Measurements from ENCODE around the gene LCE1F. TPM values are rescaled to one million over a fixed set of nuclear protein-coding genes. Genes with fewer than 3 reads are reported as not detected.

The LCE1F gene, protein sequence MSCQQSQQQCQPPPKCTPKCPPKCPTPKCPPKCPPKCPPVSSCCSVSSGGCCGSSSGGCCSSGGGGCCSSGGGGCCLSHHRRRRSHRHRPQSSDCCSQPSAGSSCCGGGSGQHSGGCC
- not detected for total RNA-seq

DNA sequence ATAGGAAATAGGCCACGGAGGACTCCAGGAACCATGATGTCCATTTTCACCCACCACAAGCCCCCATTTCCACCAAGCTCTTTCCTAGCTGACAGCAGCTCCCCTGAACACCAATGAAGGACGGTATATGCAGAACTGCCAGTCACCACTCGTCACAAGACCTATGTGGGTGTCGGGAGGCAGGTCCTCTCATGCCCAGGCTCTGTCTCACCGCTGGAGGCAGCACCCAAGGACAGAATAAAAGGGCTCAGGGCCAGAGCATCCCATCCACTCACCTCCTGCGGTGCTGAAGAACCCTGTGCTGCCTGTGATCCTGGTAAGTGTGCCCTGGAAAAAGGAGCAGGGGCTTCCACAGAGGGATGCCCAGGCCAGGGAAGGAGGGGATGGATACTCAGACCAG is at the start of gene LCE1F:
Gene LCE1F (plus strand): TSS at position 266 of the 400 bp plus-strand sequence. CDS start 1,232 bp downstream, outside the sequence.
- intact Hi-C loops (cut with DNase I) = no loop called here
- DNase-seq = no peak
- no peaks in the 10 kb centered on the region for H3K9me3 ChIP-seq
- TF ChIP-seq, protein P1, sequence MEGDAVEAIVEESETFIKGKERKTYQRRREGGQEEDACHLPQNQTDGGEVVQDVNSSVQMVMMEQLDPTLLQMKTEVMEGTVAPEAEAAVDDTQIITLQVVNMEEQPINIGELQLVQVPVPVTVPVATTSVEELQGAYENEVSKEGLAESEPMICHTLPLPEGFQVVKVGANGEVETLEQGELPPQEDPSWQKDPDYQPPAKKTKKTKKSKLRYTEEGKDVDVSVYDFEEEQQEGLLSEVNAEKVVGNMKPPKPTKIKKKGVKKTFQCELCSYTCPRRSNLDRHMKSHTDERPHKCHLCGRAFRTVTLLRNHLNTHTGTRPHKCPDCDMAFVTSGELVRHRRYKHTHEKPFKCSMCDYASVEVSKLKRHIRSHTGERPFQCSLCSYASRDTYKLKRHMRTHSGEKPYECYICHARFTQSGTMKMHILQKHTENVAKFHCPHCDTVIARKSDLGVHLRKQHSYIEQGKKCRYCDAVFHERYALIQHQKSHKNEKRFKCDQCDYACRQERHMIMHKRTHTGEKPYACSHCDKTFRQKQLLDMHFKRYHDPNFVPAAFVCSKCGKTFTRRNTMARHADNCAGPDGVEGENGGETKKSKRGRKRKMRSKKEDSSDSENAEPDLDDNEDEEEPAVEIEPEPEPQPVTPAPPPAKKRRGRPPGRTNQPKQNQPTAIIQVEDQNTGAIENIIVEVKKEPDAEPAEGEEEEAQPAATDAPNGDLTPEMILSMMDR (IDR thresholded peaks at IDR 0.05) = no peak
- H3K27ac ChIP-seq = no peak within 1 kb of the TSS
- no peak within 1 kb of the TSS for H3K9ac ChIP-seq (ENCODE audit: low read depth in 2 of 2, low read length in 2 of 2)
- H3K4me3 ChIP-seq = no peak within 1 kb of the TSS
- no peaks in the 10 kb centered on the region for H3K27me3 ChIP-seq
- H3K4me1 ChIP-seq = no peaks in the 10 kb centered on the region
- H3K36me3 ChIP-seq = no peaks in the 10 kb centered on the region

DNA sequence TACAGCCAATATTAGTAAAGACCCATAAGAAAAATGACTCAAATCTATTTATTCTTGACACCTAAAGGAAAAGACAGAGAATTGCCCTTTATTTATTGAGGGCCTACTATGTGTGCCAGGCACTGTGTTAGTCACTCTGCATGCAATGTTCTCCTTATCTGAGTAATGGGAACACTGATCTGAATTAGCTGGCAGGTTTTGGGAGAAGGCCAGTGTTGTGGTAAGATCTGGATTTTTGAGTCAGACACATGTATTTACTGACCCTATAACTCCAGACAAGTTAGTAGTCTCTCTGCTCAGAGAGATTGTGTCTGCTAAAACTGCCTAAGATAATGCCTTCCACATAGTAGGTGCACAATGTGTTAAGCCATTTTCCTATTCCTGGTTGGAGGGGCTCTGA is 49.7 kb upstream of the LCE1F start:
- Histone ChIP-seq H3K9ac (ENCODE audit: low read depth in 2 of 2, low read length in 2 of 2) (no peak overlapping the region), H3K36me3 (no peaks in the 10 kb centered on the region), H3K27ac (no peak overlapping the region), H3K4me3 (no peak overlapping the region), H3K9me3 (no peaks in the 10 kb centered on the region), H3K27me3 (no peaks in the 10 kb centered on the region), H3K4me1 (no peaks in the 10 kb centered on the region)
- no peak for DNase-seq
- TF ChIP-seq, protein P1 (IDR thresholded peaks at IDR 0.05) = no peak
- intact Hi-C loops (cut with DNase I) = no loop called here

DNA sequence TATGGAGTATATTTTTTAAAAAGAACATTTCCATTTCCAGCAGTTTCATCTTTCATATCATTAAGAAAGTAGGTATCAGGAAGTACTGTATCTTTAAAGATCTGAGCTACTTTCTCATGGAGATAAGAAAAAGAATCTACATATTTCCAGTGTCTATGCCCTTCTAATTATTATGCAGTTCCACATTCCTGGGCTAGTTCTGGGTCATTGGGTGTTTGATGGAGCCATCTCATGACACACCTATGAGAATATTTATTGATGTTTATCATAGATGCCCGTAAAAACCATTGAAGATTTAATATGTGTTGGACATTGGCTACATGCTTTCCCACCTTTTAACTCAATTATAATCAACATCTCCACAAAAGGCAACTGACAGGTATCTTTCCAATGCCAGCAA is 46.0 kb upstream of the LCE1F start:
- no peak overlapping the region for H3K4me3 ChIP-seq
- H3K36me3 ChIP-seq = no peaks in the 10 kb centered on the region
- H3K27me3 ChIP-seq = no peaks in the 10 kb centered on the region
- H3K9me3 ChIP-seq = no peaks in the 10 kb centered on the region
- TF ChIP-seq, protein P1 (IDR thresholded peaks at IDR 0.05) = no peak
- H3K9ac ChIP-seq (ENCODE audit: low read depth in 2 of 2, low read length in 2 of 2) = no peak overlapping the region
- no peak for DNase-seq
- no peaks in the 10 kb centered on the region for H3K4me1 ChIP-seq
- H3K27ac ChIP-seq = no peak overlapping the region
- intact Hi-C loops (cut with DNase I) = no loop called here

DNA sequence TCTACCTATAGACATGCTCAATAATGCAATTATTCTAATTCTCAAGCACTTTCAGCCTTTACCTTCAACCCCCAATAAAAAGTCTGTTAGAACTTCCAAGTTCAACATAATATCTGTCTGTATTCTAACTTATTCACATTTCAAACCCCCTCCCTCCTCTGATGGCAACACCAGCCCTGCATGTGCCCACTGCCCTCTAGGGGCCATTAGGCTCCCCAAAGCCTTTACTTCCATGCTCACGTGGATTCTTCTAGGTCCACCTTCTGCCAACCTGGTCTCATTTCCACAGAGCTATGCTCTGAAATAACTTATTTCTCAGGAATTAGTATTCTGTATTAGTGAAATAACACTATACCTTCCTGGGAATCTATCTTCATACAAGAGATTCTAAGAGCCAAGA is 39.3 kb upstream of the LCE1F start:
- no peak for DNase-seq
- TF ChIP-seq, protein P1 (IDR thresholded peaks at IDR 0.05) = no peak
- H3K27me3 ChIP-seq = no peaks in the 10 kb centered on the region
- no peaks in the 10 kb centered on the region for H3K36me3 ChIP-seq
- intact Hi-C loops (cut with DNase I) = no loop called here
- no peak overlapping the region for H3K4me3 ChIP-seq
- no peak overlapping the region for H3K27ac ChIP-seq
- no peak overlapping the region for H3K9ac ChIP-seq (ENCODE audit: low read depth in 2 of 2, low read length in 2 of 2)
- H3K4me1 ChIP-seq = no peaks in the 10 kb centered on the region
- H3K9me3 ChIP-seq = no peaks in the 10 kb centered on the region

DNA sequence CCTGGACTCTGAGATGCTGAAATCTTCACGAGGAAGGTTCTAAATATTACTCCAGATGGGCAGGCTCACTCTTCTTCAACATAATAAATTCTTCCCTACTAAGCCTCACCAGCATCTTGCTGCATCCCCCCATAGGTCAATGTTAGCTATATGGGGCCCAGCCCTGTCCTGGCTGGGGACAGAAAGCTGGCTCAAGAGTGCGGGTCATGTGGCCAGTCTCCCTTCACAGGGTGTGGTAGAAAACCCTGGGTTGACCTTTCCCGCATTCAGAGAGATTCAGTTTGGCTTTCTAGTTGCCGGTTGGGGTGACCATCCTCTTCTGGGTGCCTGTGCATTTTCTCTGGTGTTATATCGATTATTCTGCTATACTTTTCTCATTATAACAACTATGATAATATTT is 36.9 kb upstream of the LCE1F start:
- Histone ChIP-seq H3K4me3 (no peak overlapping the region), H3K4me1 (no peaks in the 10 kb centered on the region), H3K27ac (no peak overlapping the region), H3K9ac (ENCODE audit: low read depth in 2 of 2, low read length in 2 of 2) (no peak overlapping the region), H3K9me3 (no peaks in the 10 kb centered on the region), H3K27me3 (no peaks in the 10 kb centered on the region), H3K36me3 (no peaks in the 10 kb centered on the region)
- intact Hi-C loops (cut with DNase I) = no loop called here
- TF ChIP-seq, protein P1 (IDR thresholded peaks at IDR 0.05) = no peak
- no peak for DNase-seq
